Spinal cord (tissue), 10 donors: ENCODE data around the gene KCTD14. TPM values are rescaled to one million over a fixed set of nuclear protein-coding genes. Genes with fewer than 3 reads are reported as not detected.
A peak's percentile ranks its signal among the peaks of the same experiment; 100 is the strongest.
"Not testable (repeated sequence)": the region's sequence is repeated elsewhere in the genome, so short reads cannot be mapped to it uniquely, and the experiment has no call there.

Experiments used
- DNase-seq, 6 donors: peaks; one replicate each; pipeline versions ENCODE4 v3.0.0 to v3.0.0-alpha.2; 2013 to 2015; ENCODE audit warnings: low spot score in 6 of 6, low read depth in 4 of 6
- H3K27ac ChIP-seq: one replicate; pipeline ENCODE4 v1.5.1; 2013; ENCODE audit warnings: low read depth, low read length, control low read depth
- H3K27me3 ChIP-seq: one replicate; pipeline ENCODE4 v1.6.1; 2013; ENCODE audit warnings: low read length; ENCODE audit not compliant: control insufficient read depth, insufficient read depth
- H3K36me3 ChIP-seq: one replicate; pipeline ENCODE4 v1.6.1; 2013; ENCODE audit warnings: low read length; ENCODE audit not compliant: control insufficient read depth, insufficient read depth
- H3K4me1 ChIP-seq: one replicate; pipeline ENCODE4 v1.6.1; 2013; ENCODE audit warnings: low read length; ENCODE audit not compliant: control insufficient read depth, insufficient read depth
- H3K4me3 ChIP-seq: one replicate; pipeline ENCODE4 v1.5.1; 2013; ENCODE audit warnings: low read depth, low read length, control low read depth
- H3K9me3 ChIP-seq: one replicate; pipeline ENCODE4 v1.6.1; 2013; ENCODE audit warnings: low read length; ENCODE audit not compliant: control insufficient read depth, insufficient read depth
- WGBS: methylation state at CpG from one replicate; pipeline ENCODE4 v1.1.5; 2013; ENCODE audit warnings: missing lambda C conversion rate; ENCODE audit not compliant: insufficient coverage; 5-methylcytosine and 5-hydroxymethylcytosine counted together
- polyA plus RNA-seq, 2 donors: library from polyadenylated mRNA; unstranded; fragments of 120-200 nt; gene quantifications; one replicate each; pipeline ENCODE4 v1.2.1, GENCODE V29; 2013; ENCODE audit not compliant: insufficient read length in 2 of 2
- total RNA-seq, 2 donors: library from RNA; depleted of rRNA in 1 of 2; stranded (reverse); fragments of 120-200 nt in 1 of 2; fragments of >200 nt in 1 of 2; gene quantifications; one replicate each; pipeline versions ENCODE4 v1.2.3 to v1.2.4, GENCODE V29; 2013 to 2014
- donor health status: healthy.

KCTD14 gene
- total and polyA plus RNA-seq, 4 donors: 1.8 to 6.4 (median 3.1) TPM

DNA sequence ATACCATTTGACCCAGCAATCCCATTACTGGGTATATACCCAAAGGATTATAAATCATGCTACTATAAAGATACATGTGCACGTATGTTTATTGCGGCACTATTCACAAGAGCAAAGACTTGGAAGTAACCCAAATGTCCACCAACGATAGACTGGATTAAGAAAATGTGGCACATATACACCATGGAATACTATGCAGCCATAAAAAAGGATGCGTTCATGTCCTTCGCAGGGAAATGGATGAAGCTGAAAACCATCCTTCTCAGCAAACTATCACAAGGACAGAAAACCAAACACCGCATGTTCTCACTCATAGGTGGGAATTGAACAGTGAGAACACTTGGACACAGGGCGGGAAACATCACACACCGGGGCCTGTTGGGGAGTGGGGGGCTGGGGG lies 36.6 kb downstream of the KCTD14 start:
- H3K4me3 ChIP-seq, H3K4me1 ChIP-seq, H3K27me3 ChIP-seq, H3K27ac ChIP-seq, H3K9me3 ChIP-seq, DNase-seq: not testable (repeated sequence)
- WGBS: no CpG with 5 or more reads among the region's 8 CpGs
- H3K36me3 ChIP-seq: peaks cover 18% of the 10 kb centered on the region

GRCh38 chr11:77981346-77981947 lies 41.6 kb downstream of the KCTD14 start:
- DNase-seq: peak in 1 of 6 donors; percentile 35
- WGBS: no CpG with 5 or more reads among the region's 2 CpGs
- Histone ChIP-seq H3K27ac (no peak overlapping the region), H3K4me1 (no peaks in the 10 kb centered on the region), H3K36me3 (peaks cover 19% of the 10 kb centered on the region), H3K27me3 (no peaks in the 10 kb centered on the region), H3K9me3 (no peaks in the 10 kb centered on the region), H3K4me3 (no peak overlapping the region)

- DNase-seq: no peak
- no peaks in the 10 kb centered on the region for H3K27me3 ChIP-seq
- H3K9me3 ChIP-seq: no peaks in the 10 kb centered on the region
- H3K4me3 ChIP-seq: no peak overlapping the region
- peaks cover 11% of the 10 kb centered on the region for H3K36me3 ChIP-seq
- H3K4me1 ChIP-seq: no peaks in the 10 kb centered on the region
- no CpG with 5 or more reads among the region's 2 CpGs for WGBS
- H3K27ac ChIP-seq: no peak overlapping the region
These were observed 54.7 kb downstream of the KCTD14 start for GRCh38 chr11:77968337-77968736.

DNA sequence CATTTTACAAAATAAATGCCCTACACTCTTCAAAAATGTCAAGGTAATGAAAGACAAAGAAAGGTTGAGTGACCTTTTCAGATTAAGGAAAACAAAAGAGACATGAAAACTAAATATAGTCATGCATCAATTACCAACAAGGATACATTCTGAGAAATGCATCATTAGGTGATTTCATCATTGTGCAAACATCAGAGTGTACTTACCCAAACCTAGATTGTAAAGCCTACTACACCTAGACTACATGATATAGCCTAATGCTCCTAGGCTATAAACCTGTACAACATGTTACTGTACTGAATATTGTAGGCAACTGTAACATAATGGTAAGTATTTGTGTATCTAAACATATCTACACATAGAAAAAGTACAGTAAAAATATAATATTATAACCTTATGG lies 55.3 kb downstream of the KCTD14 start:
- H3K4me3 ChIP-seq: no peak overlapping the region
- no peak overlapping the region for H3K27ac ChIP-seq
- H3K9me3 ChIP-seq: no peaks in the 10 kb centered on the region
- no peaks in the 10 kb centered on the region for H3K4me1 ChIP-seq
- H3K27me3 ChIP-seq: no peaks in the 10 kb centered on the region
- DNase-seq: no peak
- peaks cover 11% of the 10 kb centered on the region for H3K36me3 ChIP-seq

- 60% methylated on average over 1 of the region's 2 CpGs for WGBS
These were observed 56.0 kb downstream of the KCTD14 start for GRCh38 chr11:77967121-77967520.

DNA sequence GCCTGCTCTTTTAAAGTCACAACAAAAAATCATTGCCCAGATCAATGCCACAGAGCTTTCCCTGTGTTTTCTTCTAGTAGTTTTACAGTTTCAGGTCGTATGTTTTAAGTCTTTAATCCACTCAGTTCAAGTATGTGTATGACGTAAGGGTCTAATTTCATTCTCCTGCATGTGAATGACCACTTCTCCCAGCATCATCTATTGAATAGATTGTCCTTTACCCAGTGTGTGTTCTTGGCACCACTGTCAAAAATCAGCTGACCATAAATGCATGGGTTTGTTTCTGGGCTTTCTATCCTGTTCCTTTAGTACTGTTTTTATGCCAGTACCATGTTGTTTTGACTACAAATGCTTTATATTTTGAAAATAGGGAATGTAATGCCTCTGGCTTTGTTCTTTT lies 56.7 kb downstream of the KCTD14 start:
- no peaks in the 10 kb centered on the region for H3K9me3 ChIP-seq
- H3K4me1 ChIP-seq: no peaks in the 10 kb centered on the region
- WGBS: no CpG with 5 or more reads among the region's 2 CpGs
- H3K27ac ChIP-seq: no peak overlapping the region
- peaks cover 11% of the 10 kb centered on the region for H3K36me3 ChIP-seq
- no peaks in the 10 kb centered on the region for H3K27me3 ChIP-seq
- peak in 1 of 6 donors; percentile 1 for DNase-seq
- no peak overlapping the region for H3K4me3 ChIP-seq

More at GRCh38 chr11:77967121-77967520, 56.0 kb downstream of the KCTD14 start:
- Histone ChIP-seq H3K27ac (no peak overlapping the region), H3K36me3 (peaks cover 11% of the 10 kb centered on the region), H3K4me1 (no peaks in the 10 kb centered on the region), H3K9me3 (no peaks in the 10 kb centered on the region), H3K27me3 (no peaks in the 10 kb centered on the region), H3K4me3 (no peak overlapping the region)
- no peak for DNase-seq

Other genes with a start within 250 kb of the KCTD14 start
- 10 to 100 TPM; 69.8 to 80.3 TPM for gene RSF1, start 202.6 kb downstream of the KCTD14 start, total RNA-seq
- gene RSF1, start 202.6 kb downstream of the KCTD14 start, polyA plus RNA-seq: 10 to 100 TPM; 37.7 to 57.2 TPM
- gene AAMDC, start 202.1 kb downstream of the KCTD14 start, total RNA-seq: 10 to 100 TPM in 1 of 2 donors, 1 to 10 TPM in 1; 9.0 to 55.7 TPM
- gene AAMDC, start 202.1 kb downstream of the KCTD14 start, polyA plus RNA-seq: 10 to 100 TPM; 22.5 to 32.5 TPM
- gene INTS4, start 28.6 kb downstream of the KCTD14 start, total RNA-seq: 10 to 100 TPM; 31.9 to 42.3 TPM
- gene INTS4, start 28.6 kb downstream of the KCTD14 start, polyA plus RNA-seq: 10 to 100 TPM; 25.3 to 27.5 TPM
- gene THRSP, start 40.6 kb upstream of the KCTD14 start, total RNA-seq: under 1 TPM; 0.11 to 0.20 TPM
- gene THRSP, start 40.6 kb upstream of the KCTD14 start, polyA plus RNA-seq: under 1 TPM; 0.29 to 0.41 TPM
- 100 to 1,000 TPM in 1 of 2 donors, 10 to 100 TPM in 1; 82.2 to 257 TPM for gene NDUFC2, start 56.6 kb upstream of the KCTD14 start, total RNA-seq
- gene NDUFC2, start 56.6 kb upstream of the KCTD14 start, polyA plus RNA-seq: 100 to 1,000 TPM; 263 to 275 TPM
- gene ALG8, start 116.3 kb upstream of the KCTD14 start, total RNA-seq: 10 to 100 TPM; 43.3 to 55.7 TPM
- 10 to 100 TPM; 38.0 to 48.0 TPM for gene ALG8, start 116.3 kb upstream of the KCTD14 start, polyA plus RNA-seq
- 10 to 100 TPM in 1 of 2 donors, 1 to 10 TPM in 1; 7.6 to 13.8 TPM for gene KCTD21, start 165.3 kb upstream of the KCTD14 start, total RNA-seq
- 10 to 100 TPM; 15.3 to 17.6 TPM for gene KCTD21, start 165.3 kb upstream of the KCTD14 start, polyA plus RNA-seq
- 1 to 10 TPM; 7.4 to 8.2 TPM for gene USP35, start 165.6 kb upstream of the KCTD14 start, total RNA-seq
- gene USP35, start 165.6 kb upstream of the KCTD14 start, polyA plus RNA-seq: 10 to 100 TPM; 14.2 to 14.6 TPM